NCI-H1092 (cell line): ENCODE data around the gene ZNF503.

Source experiments
- DNase-seq: peaks from one replicate; lab custom pipeline; 2025; lab: John Stamatoyannopoulos, UW

ZNF503 gene

GRCh38 chr10:75352650-75353049 lies 48.9 kb downstream of the ZNF503 start:
- no peak for DNase-seq

DNA sequence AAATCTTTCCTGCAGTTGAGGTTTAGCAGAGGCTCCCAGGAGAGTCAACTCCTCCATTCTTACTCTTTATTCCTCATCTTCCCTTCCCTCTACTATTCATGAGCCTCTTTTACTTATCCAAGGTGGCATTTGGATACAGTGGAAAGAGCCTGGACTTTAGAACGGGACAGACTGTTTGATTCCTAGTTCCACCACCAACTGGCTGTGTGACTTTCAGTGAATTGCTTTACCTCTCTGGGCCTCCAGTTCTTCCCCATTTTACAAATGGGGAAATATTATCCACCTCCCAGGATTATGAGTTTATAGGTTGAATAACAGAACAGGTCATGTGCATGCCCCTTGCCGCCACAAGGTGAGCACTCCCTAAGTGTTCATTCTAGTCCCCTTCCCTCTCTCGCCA lies 49.9 kb downstream of the ZNF503 start:
- no peak for DNase-seq

- no peak for DNase-seq
Observed at GRCh38 chr10:75350791-75351190, 50.8 kb downstream of the ZNF503 start.
